Stimulated activated CD8-positive, alpha-beta memory T cell treated with anti-CD3 and anti-CD28 coated beads, Interleukin-15, amount 100 ng/mL, for 1 hour (primary cell): ENCODE measurements around the gene WWOX.
"Not testable (repeated sequence)": the region's sequence is repeated elsewhere in the genome, so short reads cannot be mapped to it uniquely, and the experiment has no call there.

Experiments
- DNase-seq: peaks from one replicate; pipeline ENCODE4 v3.0.0-alpha.2; 2020; ENCODE audit warnings: low read depth

WWOX gene

GRCh38 chr16:78503602-78504001 is 404.1 kb downstream of the WWOX start:
- DNase-seq, result peak; percentile 10

GRCh38 chr16:78504401-78504851 is 405.0 kb downstream of the WWOX start:
- no peak for DNase-seq

GRCh38 chr16:78505036-78505435 is 405.6 kb downstream of the WWOX start:
- DNase-seq, result no peak

- no peak for DNase-seq
These were observed 406.3 kb downstream of the WWOX start for GRCh38 chr16:78505544-78506366.

GRCh38 chr16:78506367-78507193 is 407.1 kb downstream of the WWOX start:
- no peak for DNase-seq

GRCh38 chr16:78507576-78507975 is 408.1 kb downstream of the WWOX start:
- DNase-seq, result no peak

DNA sequence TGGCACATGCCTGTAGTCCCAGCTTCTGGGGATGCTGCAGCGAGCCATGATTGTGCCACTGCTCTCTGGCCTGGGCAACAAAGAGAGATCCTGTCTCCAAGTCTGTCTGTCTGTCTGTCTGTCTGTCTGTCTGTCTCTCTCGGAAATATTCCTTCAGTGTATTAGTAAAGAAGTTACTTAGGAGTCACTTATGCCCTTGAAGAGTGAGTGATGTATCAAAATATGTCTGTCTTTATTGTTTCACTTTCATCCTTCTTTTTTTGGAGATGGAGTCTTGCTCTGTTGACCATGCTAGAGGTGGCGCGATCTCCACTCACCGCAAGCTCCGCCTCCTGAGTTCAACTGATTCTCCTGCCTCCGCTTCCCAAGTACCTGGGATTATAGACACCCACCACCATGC is 410.5 kb downstream of the WWOX start:
- no peak for DNase-seq

GRCh38 chr16:78510496-78510895 is 411.0 kb downstream of the WWOX start:
- no peak for DNase-seq

DNA sequence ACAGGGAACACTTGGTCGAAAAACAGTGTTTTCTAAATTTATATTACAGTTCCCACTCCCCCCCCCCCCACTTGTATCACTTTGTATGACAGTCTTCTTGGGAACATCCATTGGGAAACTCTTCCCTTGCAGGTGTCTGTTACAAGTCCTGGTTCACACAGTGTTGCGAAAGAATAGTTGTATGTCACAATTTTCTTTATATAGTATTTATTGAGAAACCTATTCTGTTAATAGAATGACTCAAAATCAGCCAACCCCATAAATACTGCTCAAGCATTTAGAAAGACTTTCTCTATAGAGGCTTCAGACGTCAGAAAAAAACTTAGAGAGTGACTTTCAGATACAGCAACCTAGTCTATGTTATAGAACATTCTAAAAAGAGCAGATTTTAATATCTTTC is 414.4 kb downstream of the WWOX start:
- no peak for DNase-seq

DNA sequence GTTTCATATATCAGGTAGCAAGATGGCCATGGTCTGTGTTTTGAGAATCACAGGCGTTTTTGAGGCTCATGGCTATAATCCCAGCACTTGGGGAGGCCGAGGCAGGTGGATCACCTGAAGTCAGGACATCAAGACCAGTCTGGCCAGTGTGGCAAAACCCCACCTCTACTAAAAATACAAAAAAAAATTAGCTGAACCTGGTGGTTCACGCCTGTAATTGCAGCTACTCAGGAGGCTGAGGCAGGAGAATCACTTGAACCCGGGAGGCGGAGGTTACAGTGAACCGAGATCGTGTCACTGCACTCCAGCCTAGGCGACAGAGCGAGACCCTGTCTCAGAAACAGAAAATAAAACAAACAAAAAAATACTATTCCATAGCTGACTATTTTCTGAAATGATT is 415.4 kb downstream of the WWOX start:
- DNase-seq, result not testable (repeated sequence)

GRCh38 chr16:78515421-78515820 is 416.0 kb downstream of the WWOX start:
- DNase-seq, result no peak

GRCh38 chr16:78516006-78516736 is 416.7 kb downstream of the WWOX start:
- DNase-seq, result no peak

GRCh38 chr16:78519896-78520295 is 420.4 kb downstream of the WWOX start:
- DNase-seq, result no peak

DNA sequence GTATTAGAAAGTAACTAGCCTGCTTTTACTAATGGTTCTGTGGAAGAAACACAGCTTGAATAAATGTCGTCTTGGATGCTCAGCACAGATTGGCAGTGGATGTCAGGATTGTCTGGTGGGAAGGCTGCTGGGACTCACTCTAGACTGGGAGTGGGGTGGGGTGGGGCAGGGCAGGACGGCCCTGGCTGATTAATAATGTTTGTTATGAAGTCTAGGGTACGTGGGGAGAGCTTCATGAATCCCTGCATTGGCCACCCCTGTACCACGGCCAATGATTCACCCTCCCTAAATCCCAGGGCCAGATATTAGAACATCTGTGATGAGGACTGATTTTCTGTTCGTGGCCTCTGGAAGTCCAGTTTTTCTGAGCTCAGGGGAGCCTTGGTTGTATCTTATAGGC is 421.0 kb downstream of the WWOX start:
- DNase-seq, result no peak

- DNase-seq, result no peak
These were observed 422.9 kb downstream of the WWOX start for GRCh38 chr16:78522327-78522726.

GRCh38 chr16:78523212-78523985 is 423.9 kb downstream of the WWOX start:
- DNase-seq, result no peak

- DNase-seq, result no peak
These were observed 424.7 kb downstream of the WWOX start for GRCh38 chr16:78524066-78524595.

- DNase-seq, result no peak
These were observed 428.8 kb downstream of the WWOX start for GRCh38 chr16:78528265-78528664.

- DNase-seq, result no peak
These were observed 430.4 kb downstream of the WWOX start for GRCh38 chr16:78529881-78530280.

- DNase-seq, result no peak
These were observed 430.8 kb downstream of the WWOX start for GRCh38 chr16:78530283-78530682.

- no peak for DNase-seq
These were observed 435.6 kb downstream of the WWOX start for GRCh38 chr16:78535098-78535497.
